Measurements from ENCODE around the gene CRISP1. TPM values are rescaled to one million over a fixed set of nuclear protein-coding genes. Genes with fewer than 3 reads are reported as not detected.

The CRISP1 gene
- total and polyA plus RNA-seq, 9 donors = not detected

DNA sequence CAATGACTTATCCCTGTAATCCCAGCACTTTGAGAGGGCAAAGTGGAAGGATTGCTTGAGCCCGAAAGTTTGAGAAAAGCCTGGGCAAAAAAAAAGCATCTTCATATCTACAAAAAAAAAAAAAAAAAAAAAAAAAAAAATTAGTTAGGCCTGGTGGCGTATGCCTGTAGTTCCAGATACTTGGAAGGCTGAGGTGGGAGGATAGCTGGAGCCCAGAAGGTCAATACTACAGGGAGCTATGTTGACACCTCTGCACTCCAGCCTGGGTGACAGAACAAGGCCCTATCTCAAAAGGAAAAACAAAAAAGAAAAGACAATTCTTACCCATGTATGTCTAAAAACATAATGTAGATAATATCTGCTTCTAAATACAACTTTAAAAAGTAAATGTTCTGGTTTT is 27.2 kb downstream of the CRISP1 start:
- 85 to 95% (median 89%) methylated on average over 2 of the region's 2 CpGs for WGBS, 3 donors
- Histone ChIP-seq H3K36me3 (no peaks in the 10 kb centered on the region), H3K9me3 (no peaks in the 10 kb centered on the region), H3K27me3 (no peaks in the 10 kb centered on the region), H3K4me3 (no peak overlapping the region), H3K27ac (no peak overlapping the region), H3K4me1 (ENCODE audit: insufficient read depth) (no peaks in the 10 kb centered on the region)
- intact Hi-C loops (cut with DNase I) = no loop called here
- DNase-seq = no peak
- TF ChIP-seq, protein P1, sequence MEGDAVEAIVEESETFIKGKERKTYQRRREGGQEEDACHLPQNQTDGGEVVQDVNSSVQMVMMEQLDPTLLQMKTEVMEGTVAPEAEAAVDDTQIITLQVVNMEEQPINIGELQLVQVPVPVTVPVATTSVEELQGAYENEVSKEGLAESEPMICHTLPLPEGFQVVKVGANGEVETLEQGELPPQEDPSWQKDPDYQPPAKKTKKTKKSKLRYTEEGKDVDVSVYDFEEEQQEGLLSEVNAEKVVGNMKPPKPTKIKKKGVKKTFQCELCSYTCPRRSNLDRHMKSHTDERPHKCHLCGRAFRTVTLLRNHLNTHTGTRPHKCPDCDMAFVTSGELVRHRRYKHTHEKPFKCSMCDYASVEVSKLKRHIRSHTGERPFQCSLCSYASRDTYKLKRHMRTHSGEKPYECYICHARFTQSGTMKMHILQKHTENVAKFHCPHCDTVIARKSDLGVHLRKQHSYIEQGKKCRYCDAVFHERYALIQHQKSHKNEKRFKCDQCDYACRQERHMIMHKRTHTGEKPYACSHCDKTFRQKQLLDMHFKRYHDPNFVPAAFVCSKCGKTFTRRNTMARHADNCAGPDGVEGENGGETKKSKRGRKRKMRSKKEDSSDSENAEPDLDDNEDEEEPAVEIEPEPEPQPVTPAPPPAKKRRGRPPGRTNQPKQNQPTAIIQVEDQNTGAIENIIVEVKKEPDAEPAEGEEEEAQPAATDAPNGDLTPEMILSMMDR (IDR thresholded peaks at IDR 0.05) = no peak
- TF ChIP-seq EP300 (IDR thresholded peaks at IDR 0.05) = no peak
- TF ChIP-seq POLR2A (IDR thresholded peaks at IDR 0.05) = no peak

DNA sequence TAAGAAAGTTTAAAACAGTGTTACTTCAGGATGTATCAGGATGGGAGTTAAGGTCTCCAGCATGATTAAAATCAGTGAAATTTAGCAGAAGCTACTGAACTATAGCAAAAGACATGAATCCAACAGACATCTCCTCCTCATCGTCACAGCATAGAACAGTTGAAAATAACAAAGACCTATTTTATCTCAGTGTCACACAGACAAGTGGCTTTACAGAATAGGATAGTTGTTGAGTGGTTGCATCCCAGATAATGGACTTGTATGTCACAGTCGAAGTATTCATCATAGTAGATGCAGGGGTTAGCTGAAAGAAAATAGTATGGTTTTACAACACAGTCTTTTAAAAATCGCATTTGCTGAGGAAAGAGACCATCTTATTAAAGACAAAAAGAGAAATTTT is 31.2 kb downstream of the CRISP1 start:
- DNase-seq = no peak

DNA sequence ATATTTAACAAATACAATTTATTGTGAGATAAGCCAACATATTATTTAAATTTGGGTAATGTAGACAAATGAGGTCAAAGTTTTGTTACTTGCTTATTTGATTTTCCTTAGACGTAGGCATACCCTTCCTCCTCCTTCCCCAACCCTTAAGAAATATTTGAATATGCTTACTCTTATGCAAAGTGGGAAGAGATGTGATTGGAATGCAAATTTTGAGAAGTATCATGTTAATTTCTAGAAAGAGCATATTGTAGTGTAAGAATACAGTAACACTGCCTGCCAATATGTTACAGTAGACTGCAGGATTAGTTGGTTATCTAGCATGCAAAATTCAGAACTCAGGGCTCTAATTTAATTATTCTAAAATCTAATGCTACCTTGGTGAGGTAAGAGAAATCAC is 32.9 kb downstream of the CRISP1 start:
- Histone ChIP-seq H3K4me1 (ENCODE audit: insufficient read depth) (no peaks in the 10 kb centered on the region), H3K27me3 (no peaks in the 10 kb centered on the region), H3K27ac (no peak overlapping the region), H3K9me3 (no peaks in the 10 kb centered on the region), H3K36me3 (no peaks in the 10 kb centered on the region), H3K4me3 (no peak overlapping the region)
- TF ChIP-seq EP300 (IDR thresholded peaks at IDR 0.05) (no peak), POLR2A (IDR thresholded peaks at IDR 0.05) (no peak)
- TF ChIP-seq, protein P1 (IDR thresholded peaks at IDR 0.05) = no peak
- DNase-seq = no peak
- intact Hi-C loops (cut with DNase I) = no loop called here
- WGBS, 3 donors = 42 to 63% (median 52%) methylated on average over 1 of the region's 1 CpG

More for the DNA sequence above, 31.2 kb downstream of the CRISP1 start:
- Histone ChIP-seq H3K36me3 (no peaks in the 10 kb centered on the region), H3K4me3 (no peak overlapping the region), H3K27me3 (no peaks in the 10 kb centered on the region), H3K9me3 (no peaks in the 10 kb centered on the region), H3K4me1 (ENCODE audit: insufficient read depth) (no peaks in the 10 kb centered on the region), H3K27ac (no peak overlapping the region)
- intact Hi-C loops (cut with DNase I) = no loop called here
- no peak for TF ChIP-seq EP300 (IDR thresholded peaks at IDR 0.05)
- TF ChIP-seq POLR2A (IDR thresholded peaks at IDR 0.05) = no peak
- TF ChIP-seq, protein P1 (IDR thresholded peaks at IDR 0.05) = no peak
- 70 to 88% (median 87%) methylated on average over 3 of the region's 3 CpGs for WGBS, 3 donors

DNA sequence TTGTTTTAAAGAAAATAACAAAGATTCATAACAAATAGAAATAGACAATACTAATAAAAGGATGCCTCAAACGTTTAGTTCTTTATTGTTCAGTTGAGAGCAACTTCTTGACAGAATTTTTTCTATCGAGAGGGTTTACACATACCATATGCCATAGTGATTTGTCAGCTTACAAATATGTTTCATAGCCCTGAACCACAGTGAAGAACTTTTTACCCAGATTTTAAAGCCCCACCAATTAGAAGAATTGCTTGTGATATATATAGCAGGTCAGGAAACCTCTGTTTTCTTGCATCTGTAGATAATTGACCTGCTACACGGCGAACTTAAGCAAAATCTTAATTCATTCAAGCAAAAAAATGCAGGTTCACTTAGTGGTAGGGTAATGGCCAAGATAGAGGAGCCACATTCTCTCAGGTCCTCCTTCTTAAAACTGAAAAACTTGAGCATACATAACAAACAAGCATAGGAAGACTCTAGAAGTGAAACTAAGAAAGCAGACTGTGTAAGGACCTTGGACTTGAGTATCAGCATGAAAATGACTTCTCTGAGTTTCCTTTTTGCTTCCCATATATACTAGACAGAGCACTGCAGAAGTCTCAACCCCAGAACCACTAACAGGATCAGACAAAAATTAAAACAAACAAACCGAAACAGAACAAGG is 39.5 kb downstream of the CRISP1 start:
- TF ChIP-seq EP300 (IDR thresholded peaks at IDR 0.05) = no peak
- TF ChIP-seq, protein P1 (IDR thresholded peaks at IDR 0.05) = no peak
- no peak for TF ChIP-seq POLR2A (IDR thresholded peaks at IDR 0.05)
- 46 to 57% (median 52%) methylated on average over 5 of the region's 5 CpGs for WGBS, 3 donors

More for the DNA sequence above, 39.5 kb downstream of the CRISP1 start:
- no peak overlapping the region for H3K27ac ChIP-seq
- DNase-seq = no peak
- H3K36me3 ChIP-seq = no peaks in the 10 kb centered on the region
- H3K27me3 ChIP-seq = no peaks in the 10 kb centered on the region
- intact Hi-C loops (cut with DNase I) = no loop called here
- no peaks in the 10 kb centered on the region for H3K4me1 ChIP-seq (ENCODE audit: insufficient read depth)
- no peak overlapping the region for H3K4me3 ChIP-seq
- H3K9me3 ChIP-seq = no peaks in the 10 kb centered on the region
